Suppressor macrophage treated with lipopolysaccharide for 1 hour (primary cell): ENCODE results near the gene DBNDD1.

ENCODE experiments used
- DNase-seq, 3 donors: peaks; one replicate each; pipeline ENCODE4 v3.0.0-alpha.2; 2020 to 2022

DBNDD1 gene

GRCh38 chr16:90034504-90034903 lies 15.2 kb upstream of the DBNDD1 start:
- no peak for DNase-seq

DNA sequence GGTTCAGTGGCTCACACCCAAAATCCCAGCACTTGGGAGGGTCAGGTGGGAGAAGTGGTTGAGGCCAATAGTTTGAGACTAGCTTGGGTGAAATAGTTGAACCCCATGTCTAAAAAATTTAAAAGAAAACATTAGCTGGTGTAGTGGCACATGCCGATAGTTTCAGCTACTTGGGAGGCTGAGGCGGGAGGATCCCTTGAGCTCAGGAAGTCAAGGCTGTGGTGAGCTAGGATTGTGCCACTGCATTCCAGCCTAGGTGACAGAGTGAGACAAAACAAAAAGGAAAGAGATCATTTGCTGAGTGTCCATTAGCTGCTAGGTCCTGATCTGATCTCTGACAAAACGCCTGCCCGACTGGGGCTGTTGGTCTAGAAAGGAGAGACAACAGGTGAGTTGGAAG lies 14.1 kb upstream of the DBNDD1 start:
- DNase-seq, result no peak

GRCh38 chr16:90032674-90033331 lies 13.5 kb upstream of the DBNDD1 start:
- DNase-seq, result no peak

- peak; percentile 30 to 53 (median 47) for DNase-seq
Measured at GRCh38 chr16:90031931-90032673, 12.8 kb upstream of the DBNDD1 start.

- DNase-seq, result no peak
Measured at GRCh38 chr16:90031186-90031930, 12.1 kb upstream of the DBNDD1 start.

DNA sequence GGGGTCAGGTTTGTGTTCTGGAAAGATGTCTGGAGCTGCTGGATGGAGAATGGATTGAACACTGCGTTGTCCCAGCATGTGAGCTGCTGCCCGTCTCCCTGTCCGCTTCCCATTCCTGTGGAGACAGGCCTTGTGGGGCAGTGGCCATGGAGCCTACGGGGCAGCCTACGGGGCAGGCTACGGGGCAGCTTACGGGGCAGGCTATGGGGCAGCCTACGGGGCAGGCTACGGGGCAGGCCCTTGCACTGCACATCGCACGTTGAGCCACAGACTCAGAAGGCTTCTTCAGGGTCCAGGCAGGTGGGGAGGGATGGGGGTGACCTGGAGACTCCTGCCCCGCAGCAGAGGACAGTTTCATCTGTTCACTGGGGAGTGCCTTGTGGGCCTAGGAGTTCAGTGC lies 9.7 kb upstream of the DBNDD1 start:
- DNase-seq, result no peak

- DNase-seq, result no peak
Measured at GRCh38 chr16:90027611-90028010, 8.4 kb upstream of the DBNDD1 start.

- peak; percentile 31 to 46 (median 31) for DNase-seq
Measured at GRCh38 chr16:90026135-90026534, 6.9 kb upstream of the DBNDD1 start.

DNA sequence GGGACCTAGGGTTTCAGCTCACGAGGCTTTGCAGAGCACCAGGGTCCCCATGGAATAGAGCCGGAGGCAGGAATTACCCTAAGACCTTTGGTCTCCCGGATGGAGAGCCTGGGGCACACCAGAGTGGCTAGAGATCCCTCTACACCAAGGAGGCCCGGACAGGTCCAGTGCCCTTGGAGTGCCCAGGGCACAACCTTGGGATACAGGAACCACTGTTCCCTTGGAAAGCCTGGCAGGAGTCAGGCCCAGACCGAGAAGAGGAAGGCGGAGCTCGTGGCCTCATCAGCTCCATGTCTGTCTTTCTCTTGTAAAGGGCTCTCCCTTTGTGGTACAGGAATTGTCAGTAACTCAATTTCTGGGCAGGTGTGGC lies 3.8 kb upstream of the DBNDD1 start:
- DNase-seq, result no peak

DNA sequence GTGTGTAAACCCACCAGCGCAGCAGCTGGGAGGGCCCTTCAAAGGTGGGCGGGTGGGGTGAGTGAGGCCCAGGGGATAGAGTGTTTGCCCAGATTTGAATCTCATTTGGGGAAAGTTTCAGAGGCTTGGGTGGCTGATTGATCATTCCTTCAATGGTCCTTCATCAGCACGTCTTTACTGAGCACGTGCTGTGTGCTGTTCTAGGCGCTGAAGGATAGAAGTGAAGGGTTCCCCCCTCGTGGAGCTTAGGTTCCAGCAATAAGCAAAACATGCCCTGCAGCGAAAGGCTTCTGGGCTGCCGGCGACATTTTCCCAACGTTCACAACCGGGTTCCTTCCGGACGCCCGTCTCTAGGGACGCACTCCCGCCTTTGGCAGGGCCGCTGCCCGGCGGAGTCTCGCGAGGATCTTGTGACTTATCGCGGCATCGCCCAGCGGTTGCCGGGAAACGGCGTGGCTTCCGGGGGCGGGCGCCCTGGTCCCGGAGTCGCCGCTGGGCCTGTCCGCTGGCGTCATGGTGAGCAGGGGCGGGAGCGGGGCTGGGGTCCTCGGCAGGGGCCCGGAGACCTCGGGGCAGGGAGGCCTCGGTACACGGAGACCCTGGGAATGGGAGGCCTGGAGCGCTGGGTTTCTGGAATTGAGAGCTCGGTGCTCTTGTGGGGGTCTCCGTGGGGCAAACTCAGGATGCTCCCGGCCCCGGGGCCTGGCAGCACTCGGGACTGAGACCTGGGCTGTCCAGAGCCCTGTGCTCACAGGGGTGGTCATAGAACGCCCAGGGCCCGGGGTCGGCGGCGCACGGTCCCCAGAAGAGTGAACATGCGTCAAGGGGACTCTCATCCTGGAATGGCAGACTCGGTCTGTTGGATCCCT lies 3.2 kb upstream of the DBNDD1 start:
- peak; percentile 91 to 97 (median 97) for DNase-seq

GRCh38 chr16:90020838-90021382 lies 1.7 kb upstream of the DBNDD1 start:
- DNase-seq, result peak; percentile 50 to 64 (median 54)

GRCh38 chr16:90020260-90020837 lies 1.1 kb upstream of the DBNDD1 start:
- no peak for DNase-seq

GRCh38 chr16:90019543-90020259 lies 445 bp upstream of the DBNDD1 start:
- DNase-seq, result peak in 1 of 3 donors; percentile 46

DNA sequence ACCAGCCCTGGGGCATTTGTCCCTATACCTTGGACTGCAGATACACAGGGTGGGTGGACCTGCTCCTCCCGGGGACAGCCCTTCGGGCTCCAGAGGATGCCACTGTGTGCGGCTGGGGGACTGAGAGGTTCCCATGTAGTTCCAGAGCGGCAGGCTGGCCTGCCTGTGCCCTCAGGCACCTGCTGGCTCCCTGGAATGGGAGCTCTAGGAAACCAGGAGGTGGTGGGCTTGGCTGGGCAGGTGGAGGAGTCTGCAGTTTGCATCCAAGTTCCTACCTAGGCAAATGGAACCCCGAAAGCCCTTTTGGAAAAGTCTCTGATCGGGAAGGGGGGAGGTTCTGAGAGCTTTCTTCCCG lies 982 bp downstream of the DBNDD1 start:
- no peak for DNase-seq

- DNase-seq, result no peak
Measured at GRCh38 chr16:90016339-90016950, 2.8 kb downstream of the DBNDD1 start.

DNA sequence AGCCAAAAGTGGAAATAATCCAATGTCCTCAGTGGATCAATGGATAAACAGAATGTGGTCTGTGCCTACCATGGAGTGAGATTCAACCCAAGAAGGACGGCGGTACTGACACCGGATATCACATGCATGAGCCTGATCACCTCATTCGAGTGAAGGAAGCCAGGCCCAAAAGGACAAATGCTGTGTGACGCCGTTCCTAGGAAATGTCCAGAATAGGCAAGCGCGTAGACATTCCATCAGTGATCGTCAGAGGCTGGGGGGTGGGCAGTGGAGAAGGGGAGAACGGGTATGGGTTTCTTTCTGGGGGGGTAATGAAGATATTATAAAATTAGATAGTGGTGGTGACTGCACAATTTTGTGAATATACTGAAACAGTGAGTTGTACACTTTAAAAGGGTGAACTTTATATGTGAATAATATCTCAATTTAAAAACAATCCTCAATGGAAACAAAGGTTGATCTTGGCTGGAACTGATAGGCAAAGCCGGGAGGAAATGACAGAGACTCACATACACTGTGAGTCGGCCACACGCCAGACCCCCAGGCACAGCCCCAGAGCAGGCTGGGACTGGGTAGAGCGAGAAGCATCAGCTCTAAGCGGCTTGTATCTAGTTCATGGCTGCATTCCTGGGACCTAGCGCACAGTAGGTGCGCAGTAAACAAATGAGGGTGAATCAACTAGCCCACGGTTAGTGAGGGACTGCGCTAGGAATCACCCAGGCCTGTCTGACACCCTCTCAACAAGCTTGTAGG lies 3.5 kb downstream of the DBNDD1 start:
- no peak for DNase-seq

DNA sequence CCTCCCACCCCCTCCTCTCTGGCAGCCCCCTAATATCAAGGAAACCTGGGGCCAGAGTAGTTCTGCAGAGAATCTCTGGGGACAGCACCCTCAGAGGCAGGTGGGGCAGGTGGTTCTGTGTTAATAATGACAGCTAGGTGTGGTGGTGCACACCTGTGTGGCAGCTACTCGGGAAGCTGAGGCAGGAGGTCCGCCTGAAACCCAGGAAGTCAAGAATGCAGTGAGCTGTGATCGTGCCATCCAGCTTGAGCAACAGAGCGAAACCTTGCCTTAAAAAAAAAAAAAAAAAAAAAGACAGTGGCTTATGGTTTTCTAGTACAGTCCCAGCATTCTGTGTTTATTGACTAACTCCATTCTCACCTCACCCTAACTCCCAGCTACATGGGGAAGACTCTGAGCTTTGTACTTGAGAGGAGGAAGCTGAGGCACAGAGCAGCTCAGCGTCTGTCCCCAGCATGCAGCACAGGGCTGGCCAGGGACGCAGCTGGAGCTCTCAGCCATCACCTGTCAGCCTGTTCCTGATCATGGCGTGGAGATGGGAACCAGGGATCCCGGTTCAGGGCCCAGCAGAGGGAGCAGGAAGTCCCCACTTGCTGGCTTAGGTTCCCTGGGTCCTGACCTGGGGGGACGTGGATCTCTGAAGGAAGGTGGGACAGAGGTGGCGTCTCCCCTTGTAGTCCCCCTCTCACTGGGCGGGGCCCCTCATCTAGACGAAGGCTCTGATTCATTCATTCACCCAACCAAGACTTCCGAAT lies 6.1 kb downstream of the DBNDD1 start:
- no peak for DNase-seq

DNA sequence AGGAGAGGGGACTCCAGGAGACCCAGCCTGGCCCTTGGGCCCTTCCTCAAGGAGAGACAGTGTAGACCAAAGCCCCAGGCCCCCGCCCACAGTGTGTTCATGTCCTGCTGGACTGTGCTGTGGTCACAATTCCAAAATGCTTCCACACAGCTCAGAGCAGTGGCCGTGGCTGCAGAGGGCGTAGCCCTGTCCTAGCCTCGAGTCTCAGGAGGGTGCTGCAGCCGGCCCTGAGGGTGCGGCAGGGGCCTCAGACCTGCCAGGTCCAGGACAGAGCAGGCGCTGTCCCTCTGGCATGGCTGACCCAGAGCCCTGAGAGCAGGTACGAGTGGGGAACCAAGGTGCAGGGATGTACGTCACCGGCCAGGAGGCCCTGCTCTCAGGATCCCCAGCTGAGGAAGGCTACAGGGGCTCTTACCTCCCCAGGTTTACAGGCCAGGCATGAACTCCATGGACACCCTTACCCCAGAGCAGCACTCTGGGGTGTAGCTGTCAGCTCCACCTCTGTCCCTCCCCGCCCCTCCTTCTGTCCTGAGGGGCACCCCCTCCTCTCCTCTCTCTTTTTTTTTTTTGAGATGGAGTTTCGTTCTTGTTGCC lies 7.3 kb downstream of the DBNDD1 start:
- no peak for DNase-seq

- DNase-seq, result no peak
Measured at GRCh38 chr16:90011508-90011819, 7.8 kb downstream of the DBNDD1 start.
